GM12864 (cell line): ENCODE measurements around the gene ZNF879.

Source experiments
- DNase-seq: peaks from one replicate; pipeline ENCODE4 v3.0.0-alpha.2; 2011; ENCODE audit warnings: low read depth
- H3K4me3 ChIP-seq: 2 replicates; pipeline ENCODE4 v1.5.1; 2011; ENCODE audit warnings: mild to moderate bottlenecking, low read depth, low read length, control low read depth
- CTCF ChIP-seq: IDR thresholded peaks from 2 replicates; pipeline ENCODE4 v1.5.1; 2011; ENCODE audit warnings: low read depth, mild to moderate bottlenecking, moderate library complexity, low read length, control low read depth, inconsistent platforms; ENCODE audit errors: missing control alignments

Gene ZNF879

GRCh38 chr5:178988436-178989220, 35.0 kb upstream of the ZNF879 start:
- no peak for DNase-seq
- H3K4me3 ChIP-seq, result no peak overlapping the region
- no peak for TF ChIP-seq CTCF

- DNase-seq, result no peak
- TF ChIP-seq CTCF, result no peak
Measured at GRCh38 chr5:178989311-178989710, 34.3 kb upstream of the ZNF879 start.

GRCh38 chr5:178990491-178990890, 33.1 kb upstream of the ZNF879 start:
- no peak for TF ChIP-seq CTCF
- H3K4me3 ChIP-seq, result no peak overlapping the region
- DNase-seq, result no peak

More at GRCh38 chr5:178989311-178989710, 34.3 kb upstream of the ZNF879 start:
- H3K4me3 ChIP-seq, result no peak overlapping the region

- H3K4me3 ChIP-seq, result no peak overlapping the region
- no peak for TF ChIP-seq CTCF
- no peak for DNase-seq
Measured at GRCh38 chr5:178991190-178992145, 32.1 kb upstream of the ZNF879 start.

GRCh38 chr5:178992291-178992895, 31.2 kb upstream of the ZNF879 start:
- H3K4me3 ChIP-seq, result no peak overlapping the region
- no peak for DNase-seq
- TF ChIP-seq CTCF, result no peak

GRCh38 chr5:178993236-178993765, 30.3 kb upstream of the ZNF879 start:
- no peak for TF ChIP-seq CTCF
- no peak for DNase-seq
- no peak overlapping the region for H3K4me3 ChIP-seq
